KOPT-K1 (cell line): Measurements from ENCODE around the gene SKI.

Experiments used
- H3K27ac ChIP-seq: fragments of 200-600 bp; sonication (generic); 2 replicates; pipeline ENCODE4 v1.5.1; 2016; ENCODE audit warnings: antibody characterized with exemption, mild to moderate bottlenecking, low read depth, low read length; ENCODE audit not compliant: poor library complexity, severe bottlenecking
- H3K36me3 ChIP-seq: fragments of 200-600 bp; sonication (generic); 2 replicates; pipeline ENCODE4 v1.5.1; 2017; ENCODE audit warnings: antibody characterized with exemption, mild to moderate bottlenecking, low read length, moderate library complexity; ENCODE audit not compliant: insufficient read depth
- H3K9me3 ChIP-seq: fragments of 200-600 bp; sonication (generic); 2 replicates; pipeline ENCODE4 v1.5.1; 2017; ENCODE audit warnings: antibody characterized with exemption, low read length, mild to moderate bottlenecking; ENCODE audit not compliant: insufficient read depth, poor library complexity, severe bottlenecking

The SKI gene

GRCh38 chr1:2334366-2334765, 106.2 kb downstream of the SKI start:
- H3K9me3 ChIP-seq = no peaks in the 10 kb centered on the region
- H3K36me3 ChIP-seq = no peaks in the 10 kb centered on the region
- H3K27ac ChIP-seq = no peak overlapping the region

GRCh38 chr1:2334883-2335534, 106.9 kb downstream of the SKI start:
- no peaks in the 10 kb centered on the region for H3K9me3 ChIP-seq
- no peak overlapping the region for H3K27ac ChIP-seq
- no peaks in the 10 kb centered on the region for H3K36me3 ChIP-seq

- Histone ChIP-seq H3K27ac (no peak overlapping the region), H3K9me3 (no peaks in the 10 kb centered on the region)
Observed at GRCh38 chr1:2335721-2336455, 107.8 kb downstream of the SKI start.

GRCh38 chr1:2336499-2336898, 108.4 kb downstream of the SKI start:
- H3K27ac ChIP-seq = no peak overlapping the region
- H3K9me3 ChIP-seq = no peaks in the 10 kb centered on the region
- no peaks in the 10 kb centered on the region for H3K36me3 ChIP-seq

More at GRCh38 chr1:2335721-2336455, 107.8 kb downstream of the SKI start:
- no peaks in the 10 kb centered on the region for H3K36me3 ChIP-seq

DNA sequence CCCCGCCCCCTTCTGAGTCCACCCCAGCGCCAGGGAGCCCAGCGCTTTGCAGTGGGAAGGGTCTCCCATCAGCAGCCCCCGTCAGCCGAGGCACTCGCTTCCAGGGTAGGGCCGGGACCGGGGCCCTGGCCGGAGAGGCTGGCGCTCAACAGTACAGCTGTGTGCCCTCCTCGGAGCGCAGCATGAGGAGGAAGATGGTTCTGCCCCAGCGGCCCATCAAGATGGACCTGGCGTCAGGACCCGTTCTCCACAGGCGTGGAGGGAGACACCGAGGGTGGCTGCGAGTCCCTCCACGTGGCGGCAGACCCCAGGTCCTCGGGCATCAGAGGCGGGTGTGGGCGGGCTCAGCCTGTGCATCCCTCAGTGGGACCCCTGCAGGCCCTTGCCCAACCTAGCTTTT, 109.0 kb downstream of the SKI start:
- no peaks in the 10 kb centered on the region for H3K36me3 ChIP-seq
- H3K27ac ChIP-seq = no peak overlapping the region
- H3K9me3 ChIP-seq = no peaks in the 10 kb centered on the region

GRCh38 chr1:2337501-2337900, 109.4 kb downstream of the SKI start:
- Histone ChIP-seq H3K27ac (no peak overlapping the region), H3K9me3 (no peaks in the 10 kb centered on the region), H3K36me3 (no peaks in the 10 kb centered on the region)

GRCh38 chr1:2339206-2340085, 111.3 kb downstream of the SKI start:
- Histone ChIP-seq H3K36me3 (no peaks in the 10 kb centered on the region), H3K27ac (no peak overlapping the region), H3K9me3 (no peaks in the 10 kb centered on the region)

- Histone ChIP-seq H3K9me3 (no peaks in the 10 kb centered on the region), H3K27ac (no peak overlapping the region), H3K36me3 (no peaks in the 10 kb centered on the region)
Observed at GRCh38 chr1:2340086-2340917, 112.2 kb downstream of the SKI start.

GRCh38 chr1:2340918-2341254, 112.8 kb downstream of the SKI start:
- Histone ChIP-seq H3K27ac (no peak overlapping the region), H3K36me3 (no peaks in the 10 kb centered on the region), H3K9me3 (no peaks in the 10 kb centered on the region)

- Histone ChIP-seq H3K27ac (no peak overlapping the region), H3K9me3 (no peaks in the 10 kb centered on the region), H3K36me3 (no peaks in the 10 kb centered on the region)
Observed at GRCh38 chr1:2341706-2342383, 113.7 kb downstream of the SKI start.

- Histone ChIP-seq H3K36me3 (no peaks in the 10 kb centered on the region), H3K27ac (no peak overlapping the region), H3K9me3 (no peaks in the 10 kb centered on the region)
Observed at GRCh38 chr1:2342384-2343022, 114.4 kb downstream of the SKI start.

- H3K27ac ChIP-seq = no peak overlapping the region
- no peaks in the 10 kb centered on the region for H3K36me3 ChIP-seq
- H3K9me3 ChIP-seq = no peaks in the 10 kb centered on the region
Observed at GRCh38 chr1:2343023-2343935, 115.2 kb downstream of the SKI start.

DNA sequence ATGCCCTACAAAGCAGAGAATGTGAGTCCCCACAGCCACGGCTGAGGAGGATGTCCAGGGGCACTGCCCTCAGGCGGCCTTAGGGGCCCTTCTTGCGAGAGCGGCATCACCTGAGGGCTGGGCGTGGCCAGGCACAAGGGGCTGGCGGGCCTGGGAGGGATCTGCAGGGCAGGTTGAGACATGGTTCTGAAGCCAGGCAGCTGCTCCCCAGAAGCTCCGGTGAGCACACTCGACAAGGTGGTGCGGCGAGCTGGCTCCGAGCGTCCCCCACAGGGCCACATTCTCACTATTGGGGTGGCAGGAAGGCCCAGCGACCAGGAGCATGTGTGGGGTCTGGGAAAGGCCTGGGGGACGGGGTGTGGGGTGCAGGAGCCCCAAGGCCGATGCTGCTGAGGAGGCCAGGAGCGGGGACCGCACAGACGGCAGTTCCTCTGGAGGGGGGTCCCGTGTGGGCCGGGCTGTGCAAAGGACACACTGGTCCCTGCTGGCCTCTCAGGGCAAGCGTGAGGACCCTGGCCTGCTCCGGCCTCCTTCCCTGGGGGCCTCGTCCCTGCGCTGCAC, 116.1 kb downstream of the SKI start:
- H3K27ac ChIP-seq = no peak overlapping the region
- H3K9me3 ChIP-seq = no peaks in the 10 kb centered on the region
- no peaks in the 10 kb centered on the region for H3K36me3 ChIP-seq
